AG04450 (cell line): ENCODE results near the gene TMEM135. TPM values are rescaled to one million over a fixed set of nuclear protein-coding genes. Genes with fewer than 3 reads are reported as not detected.

ENCODE experiments used
- CTCF ChIA-PET: fragments of 300-600, 350-600 bp; formaldehyde crosslinking; extraction: SDS; loops from one replicate; lab custom pipeline; 2022; ENCODE audit warnings: antibody characterized with exemption, inconsistent platforms; lab: Charles Lee
- POLR2A ChIA-PET: fragments of 350-600 bp; formaldehyde crosslinking; extraction: SDS; loops from one replicate; lab custom pipeline; 2021; ENCODE audit warnings: antibody characterized with exemption, inconsistent platforms; lab: Yijun Ruan, JAX
- DNase-seq: peaks from one replicate; pipeline ENCODE4 v3.0.0-alpha.2; 2011; ENCODE audit warnings: low read depth, low spot score
- H3K27ac ChIP-seq: one replicate; pipeline ENCODE4 v1.5.1; 2012; ENCODE audit warnings: low read depth, low read length, control low read depth
- H3K27me3 ChIP-seq: one replicate; pipeline ENCODE4 v1.6.0; 2012; ENCODE audit warnings: low read length; ENCODE audit not compliant: control insufficient read depth, insufficient read depth
- H3K4me3 ChIP-seq: 2 replicates; pipeline ENCODE4 v1.5.1; 2011; ENCODE audit warnings: mild to moderate bottlenecking, low read depth, low read length, control low read depth
- H3K9me3 ChIP-seq: 2 replicates; pipeline ENCODE4 v1.5.1; 2012; ENCODE audit warnings: low read length; ENCODE audit not compliant: control insufficient read depth, insufficient read depth
- polyA plus RNA-seq: library from polyadenylated mRNA; depleted of rRNA; stranded (reverse); fragments of >200 nt; gene quantifications from 2 replicates; pipeline ENCODE4 v1.2.3, GENCODE V29; 2011
- TF ChIP-seq, protein P1 (sequence below): IDR thresholded peaks from 2 replicates; pipeline ENCODE4 v1.5.1; 2011; ENCODE audit warnings: low read depth, low read length, control low read depth, inconsistent platforms

TMEM135 gene
- polyA plus RNA-seq, 1 experiment, result 12.6 TPM

DNA sequence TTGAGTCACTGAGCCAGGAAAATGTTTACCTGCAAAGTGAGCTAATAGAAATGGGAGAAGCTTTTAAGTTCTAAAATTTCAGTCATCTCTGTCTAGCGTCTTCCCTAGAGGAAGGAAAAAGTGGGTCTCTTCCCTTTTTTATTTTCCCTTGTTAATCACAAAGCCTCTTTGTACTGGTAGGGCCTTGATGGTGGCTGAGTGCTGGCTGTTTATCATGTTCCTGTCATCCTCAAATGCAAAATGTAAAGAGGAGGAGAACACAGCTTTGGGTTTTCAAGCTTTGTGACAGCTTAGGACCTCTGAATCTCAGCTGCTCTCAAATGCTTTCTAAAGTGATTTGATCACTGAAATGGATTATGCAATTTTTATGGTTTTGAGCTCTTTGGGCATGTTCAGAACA lies 222.0 kb downstream of the TMEM135 start:
- POLR2A ChIA-PET, result no interaction called here
- no peak overlapping the region for H3K27ac ChIP-seq

DNA sequence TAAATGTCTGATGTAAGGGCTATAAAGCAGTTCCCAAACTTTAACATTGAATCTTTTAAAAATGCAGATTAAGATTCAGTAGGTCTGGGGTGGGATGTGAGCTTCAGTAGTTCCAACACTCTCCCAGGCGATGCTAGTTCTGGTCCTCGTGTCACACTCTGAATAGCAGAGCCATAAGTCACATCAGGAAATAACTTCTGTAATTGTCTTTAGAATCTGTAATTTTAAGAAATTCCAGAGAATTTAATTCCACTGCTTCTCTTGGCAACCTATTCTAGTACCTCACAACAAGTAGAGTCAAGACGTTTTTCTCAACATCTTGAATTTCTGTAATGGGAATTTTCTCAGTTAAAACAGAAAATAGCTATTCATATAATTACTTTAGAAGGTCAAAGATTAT lies 223.1 kb downstream of the TMEM135 start:
- Histone ChIP-seq H3K9me3 (no peaks in the 10 kb centered on the region), H3K27me3 (no peaks in the 10 kb centered on the region), H3K4me3 (no peak overlapping the region), H3K27ac (no peak overlapping the region)
- TF ChIP-seq, protein P1, sequence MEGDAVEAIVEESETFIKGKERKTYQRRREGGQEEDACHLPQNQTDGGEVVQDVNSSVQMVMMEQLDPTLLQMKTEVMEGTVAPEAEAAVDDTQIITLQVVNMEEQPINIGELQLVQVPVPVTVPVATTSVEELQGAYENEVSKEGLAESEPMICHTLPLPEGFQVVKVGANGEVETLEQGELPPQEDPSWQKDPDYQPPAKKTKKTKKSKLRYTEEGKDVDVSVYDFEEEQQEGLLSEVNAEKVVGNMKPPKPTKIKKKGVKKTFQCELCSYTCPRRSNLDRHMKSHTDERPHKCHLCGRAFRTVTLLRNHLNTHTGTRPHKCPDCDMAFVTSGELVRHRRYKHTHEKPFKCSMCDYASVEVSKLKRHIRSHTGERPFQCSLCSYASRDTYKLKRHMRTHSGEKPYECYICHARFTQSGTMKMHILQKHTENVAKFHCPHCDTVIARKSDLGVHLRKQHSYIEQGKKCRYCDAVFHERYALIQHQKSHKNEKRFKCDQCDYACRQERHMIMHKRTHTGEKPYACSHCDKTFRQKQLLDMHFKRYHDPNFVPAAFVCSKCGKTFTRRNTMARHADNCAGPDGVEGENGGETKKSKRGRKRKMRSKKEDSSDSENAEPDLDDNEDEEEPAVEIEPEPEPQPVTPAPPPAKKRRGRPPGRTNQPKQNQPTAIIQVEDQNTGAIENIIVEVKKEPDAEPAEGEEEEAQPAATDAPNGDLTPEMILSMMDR, result no peak
- POLR2A ChIA-PET, result no interaction called here
- no peak for DNase-seq
- CTCF ChIA-PET, result interaction anchor here (0.5 to 0.7 kb wide), 2 partner anchors 9 to 110 kb away, joined by 3 read pairs; no protein-coding TSS in a partner anchor

More for the DNA sequence above, 222.0 kb downstream of the TMEM135 start:
- Histone ChIP-seq H3K27me3 (no peaks in the 10 kb centered on the region), H3K4me3 (no peak overlapping the region), H3K9me3 (no peaks in the 10 kb centered on the region)
- CTCF ChIA-PET, result interaction anchor here (0.6 to 1.2 kb wide), 3 partner anchors 31 to 291 kb away, joined by 3 to 5 read pairs (median 4); no protein-coding TSS in a partner anchor
- DNase-seq, result no peak
- TF ChIP-seq, protein P1, result no peak

DNA sequence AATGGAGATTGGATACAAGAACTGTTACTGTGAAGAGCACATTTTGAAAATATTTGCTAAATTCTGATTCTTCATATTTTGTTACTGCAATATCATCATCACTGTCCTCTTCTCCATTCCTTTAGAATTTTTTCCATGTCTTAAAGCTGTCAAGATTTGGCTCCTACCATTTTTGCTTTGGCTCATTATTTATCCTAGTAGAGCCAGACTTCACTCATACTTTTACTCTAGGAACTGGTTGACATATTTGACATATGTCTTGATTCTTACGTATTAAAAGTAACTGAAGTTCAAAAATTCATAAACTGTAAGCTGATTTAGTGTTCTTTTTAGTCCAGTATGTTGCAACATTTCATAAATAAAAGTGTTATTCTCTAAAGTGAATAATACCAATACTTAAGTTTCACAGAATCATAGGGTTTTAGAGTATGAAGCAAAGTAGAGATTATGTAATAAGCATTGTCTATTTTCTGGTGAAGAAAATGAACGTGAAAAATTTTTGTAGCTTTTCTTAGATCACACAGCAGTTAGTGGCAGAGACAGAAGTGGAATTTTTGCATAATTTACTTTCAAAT lies 225.6 kb downstream of the TMEM135 start:
- POLR2A ChIA-PET, result no interaction called here
- TF ChIP-seq, protein P1, result no peak
- no peak for DNase-seq
- Histone ChIP-seq H3K9me3 (no peaks in the 10 kb centered on the region), H3K27ac (no peak overlapping the region), H3K27me3 (no peaks in the 10 kb centered on the region), H3K4me3 (no peak overlapping the region)
- CTCF ChIA-PET, result interaction anchor here (0.6 kb wide), 1 partner anchor 30 kb away, joined by 4 read pairs; no protein-coding TSS in a partner anchor

DNA sequence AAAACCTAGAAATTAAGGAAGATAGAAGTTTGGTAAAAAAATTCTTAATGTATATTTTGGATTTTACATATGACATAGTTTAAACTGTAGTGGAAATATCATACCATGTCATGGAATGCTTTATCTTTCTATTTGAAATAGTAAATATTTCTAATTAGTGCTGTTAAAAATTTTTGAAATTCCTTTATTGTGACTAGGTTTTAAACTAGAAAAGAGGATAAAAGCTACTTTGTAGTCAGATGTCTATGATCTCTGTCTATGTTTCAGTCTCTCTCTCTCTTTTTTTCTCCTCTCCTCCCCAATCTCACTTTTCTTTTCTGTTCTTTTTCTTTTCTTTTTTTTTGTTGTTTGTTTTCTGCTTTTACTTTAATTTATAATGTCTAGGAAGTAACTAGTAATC lies 226.2 kb downstream of the TMEM135 start:
- DNase-seq, result no peak
- Histone ChIP-seq H3K4me3 (no peak overlapping the region), H3K27ac (no peak overlapping the region), H3K9me3 (no peaks in the 10 kb centered on the region), H3K27me3 (no peaks in the 10 kb centered on the region)
- TF ChIP-seq, protein P1, result no peak
- POLR2A ChIA-PET, result no interaction called here
- CTCF ChIA-PET, result interaction anchor here (1.2 kb wide), 1 partner anchor 269 kb away, joined by 3 read pairs; no protein-coding TSS in a partner anchor

DNA sequence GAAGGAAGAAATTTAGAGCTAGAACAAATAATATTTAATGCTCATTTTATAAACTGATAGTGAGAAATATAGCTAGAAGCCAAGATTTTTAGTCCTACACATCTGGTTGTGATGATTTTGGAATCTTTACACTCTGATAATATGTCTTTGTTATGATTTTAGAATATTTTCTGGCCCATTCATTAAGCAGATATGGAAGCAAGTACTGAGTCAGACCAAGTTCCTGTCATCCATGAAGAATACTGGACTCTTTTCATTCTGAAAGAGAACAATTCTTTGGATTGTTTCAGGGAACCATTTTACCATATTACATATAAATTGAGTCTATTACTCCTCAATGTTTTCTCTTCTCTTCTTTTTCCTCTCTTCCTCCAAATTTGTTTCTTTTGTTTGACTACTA lies 227.4 kb downstream of the TMEM135 start:
- CTCF ChIA-PET, result interaction anchor here (0.5 to 1.8 kb wide), 4 partner anchors 25 to 326 kb away, joined by 3 to 10 read pairs (median 4); no protein-coding TSS in a partner anchor
- no peak overlapping the region for H3K4me3 ChIP-seq
- no peaks in the 10 kb centered on the region for H3K9me3 ChIP-seq
- POLR2A ChIA-PET, result interaction anchor here (0.5 kb wide), 1 partner anchor 89 kb away, joined by 3 read pairs; no protein-coding TSS in a partner anchor
- TF ChIP-seq, protein P1, result no peak
- DNase-seq, result peak; percentile 13
- H3K27ac ChIP-seq, result no peak overlapping the region
- H3K27me3 ChIP-seq, result no peaks in the 10 kb centered on the region
